Measurements from ENCODE around the gene NEK4. TPM values are rescaled to one million over a fixed set of nuclear protein-coding genes. Genes with fewer than 3 reads are reported as not detected.

Gene NEK4
- total RNA-seq, 1 experiment from 2014 or later, result 36.2 TPM

- Histone ChIP-seq H3K4me2 (ENCODE audit: low read length) (no peak overlapping the region), H3K9me3 (ENCODE audit: control insufficient read depth in 1 of 2, insufficient read depth in 1 of 2, low read depth in 1 of 2, low read length in 2 of 2) (no peaks in the 10 kb centered on the region), H3K4me3 (replicated peaks in 1 of 2; ENCODE audit: low read depth in 1 of 2, low read length in 2 of 2) (no peak overlapping the region), H3K4me1 (ENCODE audit: control insufficient read depth in 1 of 2, insufficient read depth in 2 of 2, low read length in 2 of 2) (no peaks in the 10 kb centered on the region; a peak in 1 of 4 replicates), H3K36me3 (ENCODE audit: control insufficient read depth in 1 of 2, insufficient read depth in 2 of 2, low read length in 2 of 2) (no peaks in the 10 kb centered on the region), H3K9me2 (ENCODE audit: insufficient read depth) (no peaks in the 10 kb centered on the region), H3K9ac (ENCODE audit: low read length) (no peak overlapping the region), H3K27me3 (ENCODE audit: insufficient read depth, low read length) (peaks cover 30% of the 10 kb centered on the region), H3K27ac (ENCODE audit: low read depth, low read length) (no peak overlapping the region), H3K79me2 (ENCODE audit: insufficient read depth, low read length) (no peaks in the 10 kb centered on the region), H2AFZ (ENCODE audit: low read depth, low read length, poor library complexity, severe bottlenecking) (no peak overlapping the region), H4K20me1 (ENCODE audit: insufficient read depth) (no peaks in the 10 kb centered on the region)
- no TSS peak for BruUV-seq (replicated peaks)
- DNase-seq (ENCODE audit: low read depth, low spot score) (no peak), ATAC-seq (no peak)
- ChIA-PET POLR2A (no interaction called here), CTCF (no interaction called here), RAD21 (ENCODE audit: low non-redundant PET in 1 of 2, low total read pairs in 2 of 2, uncharacterized antibody in 2 of 2, unreplicated experiment in 2 of 2) (no interaction called here)
- no peak for TF ChIP-seq SRF (IDR thresholded peaks at IDR 0.05; ENCODE audit: low read depth)
- no peak for TF ChIP-seq EZH2 (IDR thresholded peaks at IDR 0.05)
- intact Hi-C loops (cut with micrococcal nuclease), result no loop called here
Measured at GRCh38 chr3:52781741-52782140, 11.0 kb upstream of the NEK4 start.

DNA sequence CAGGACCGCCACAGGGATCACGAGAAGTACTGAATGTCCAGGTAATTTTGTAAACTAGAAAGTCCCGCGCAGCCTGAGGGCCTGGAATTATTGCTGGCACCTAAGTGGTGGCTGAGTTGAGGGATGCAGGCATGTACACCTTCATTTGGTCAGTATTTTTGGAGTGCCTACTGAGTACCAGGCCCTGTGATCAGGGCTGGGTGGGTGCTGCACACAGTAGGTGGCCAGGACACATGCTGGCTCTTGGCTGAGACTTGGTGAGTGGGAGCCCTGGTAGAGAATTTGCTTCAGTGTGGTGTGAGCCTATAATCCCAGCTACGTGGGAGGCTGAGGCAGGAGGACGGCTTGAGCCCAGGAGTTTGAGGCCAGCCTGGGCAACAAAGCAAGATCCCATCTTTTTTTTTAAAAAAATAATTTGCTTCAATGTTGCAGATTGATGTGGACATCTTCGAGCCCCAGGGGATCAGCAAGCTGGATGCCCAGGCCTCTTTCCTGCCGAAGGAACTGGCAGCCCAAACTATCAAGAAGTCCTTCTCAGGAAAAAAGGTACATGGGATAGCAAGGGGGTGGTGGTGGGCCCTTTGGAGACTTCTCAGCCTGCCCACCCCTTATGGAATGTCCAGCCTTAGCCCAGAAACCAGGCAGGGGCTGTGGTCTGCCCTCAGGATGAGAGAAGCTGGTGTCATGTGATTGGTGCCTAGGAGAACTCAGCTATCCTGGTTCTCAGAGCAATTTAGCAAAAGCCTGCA is 9.3 kb upstream of the NEK4 start:
- RAD21 ChIA-PET (ENCODE audit: low non-redundant PET in 1 of 2, low total read pairs in 2 of 2, uncharacterized antibody in 2 of 2, unreplicated experiment in 2 of 2), result no interaction called here
- POLR2A ChIA-PET, result no interaction called here
- BruUV-seq (replicated peaks), result no TSS peak
- H4K20me1 ChIP-seq (ENCODE audit: insufficient read depth), result no peaks in the 10 kb centered on the region
- ATAC-seq (no peak), DNase-seq (ENCODE audit: low read depth, low spot score) (no peak)
- intact Hi-C loops (cut with micrococcal nuclease), result no loop called here
- H2AFZ ChIP-seq (ENCODE audit: low read depth, low read length, poor library complexity, severe bottlenecking), result no peak overlapping the region
- no peak for TF ChIP-seq POLR2AphosphoS5 (IDR thresholded peaks at IDR 0.05; ENCODE audit: low read depth, low read length)
- TF ChIP-seq SRF (IDR thresholded peaks at IDR 0.05; ENCODE audit: low read depth), result no peak
- no peak for TF ChIP-seq TCF7L2 (IDR thresholded peaks at IDR 0.05; ENCODE audit: borderline replicate concordance, extremely low read depth, insufficient read depth, insufficient read length)
- TF ChIP-seq ZNF274 (IDR thresholded peaks at IDR 0.05; ENCODE audit: low read depth, low read length), result no peak
- no peak for TF ChIP-seq EZH2 (IDR thresholded peaks at IDR 0.05)
- no peak for TF ChIP-seq JUND (IDR thresholded peaks at IDR 0.05)
- H3K4me3 ChIP-seq (replicated peaks in 1 of 2; ENCODE audit: low read depth in 1 of 2, low read length in 2 of 2), result no peak overlapping the region
- CTCF ChIA-PET, result interaction anchor here (0.8 kb wide), 2 partner anchors 41 to 368 kb away, joined by 3 read pairs; no protein-coding TSS in a partner anchor
- H3K4me1 ChIP-seq (ENCODE audit: control insufficient read depth in 1 of 2, insufficient read depth in 2 of 2, low read length in 2 of 2), result peaks cover 0 to 8% of the 10 kb centered on the region in 2 experiments; a peak in 1 of 4 replicates
- H3K4me2 ChIP-seq (ENCODE audit: low read length), result no peak overlapping the region
- no peaks in the 10 kb centered on the region for H3K9me2 ChIP-seq (ENCODE audit: insufficient read depth)
- no peaks in the 10 kb centered on the region for H3K36me3 ChIP-seq (ENCODE audit: control insufficient read depth in 1 of 2, insufficient read depth in 2 of 2, low read length in 2 of 2)
- H3K27me3 ChIP-seq (ENCODE audit: insufficient read depth, low read length), result peaks cover 30% of the 10 kb centered on the region
- no peak overlapping the region for H3K9ac ChIP-seq (ENCODE audit: low read length)
- no peak overlapping the region for H3K27ac ChIP-seq (ENCODE audit: low read depth, low read length)
- H3K79me2 ChIP-seq (ENCODE audit: insufficient read depth, low read length), result no peaks in the 10 kb centered on the region
- no peaks in the 10 kb centered on the region for H3K9me3 ChIP-seq (ENCODE audit: control insufficient read depth in 1 of 2, insufficient read depth in 1 of 2, low read depth in 1 of 2, low read length in 2 of 2)
